C4-2B (cell line): ENCODE data around the gene ARHGEF5.
"Not testable (repeated sequence)": the region's sequence is repeated elsewhere in the genome, so short reads cannot be mapped to it uniquely, and the experiment has no call there.

Experiments
- H3K27ac ChIP-seq: fragments of 450-650 bp; 2 replicates; pipeline ENCODE4 v1.5.1; 2017
- ZFX ChIP-seq: fragments of 450-650 bp; IDR thresholded peaks from 2 replicates; pipeline ENCODE4 v1.6.1; 2017
- TF ChIP-seq, protein P1 (sequence below): fragments of 450-650 bp; conservative IDR thresholded peaks from 2 replicates; pipeline ENCODE4 v1.5.1; 2017; ENCODE audit warnings: mild to moderate bottlenecking

Gene ARHGEF5

DNA sequence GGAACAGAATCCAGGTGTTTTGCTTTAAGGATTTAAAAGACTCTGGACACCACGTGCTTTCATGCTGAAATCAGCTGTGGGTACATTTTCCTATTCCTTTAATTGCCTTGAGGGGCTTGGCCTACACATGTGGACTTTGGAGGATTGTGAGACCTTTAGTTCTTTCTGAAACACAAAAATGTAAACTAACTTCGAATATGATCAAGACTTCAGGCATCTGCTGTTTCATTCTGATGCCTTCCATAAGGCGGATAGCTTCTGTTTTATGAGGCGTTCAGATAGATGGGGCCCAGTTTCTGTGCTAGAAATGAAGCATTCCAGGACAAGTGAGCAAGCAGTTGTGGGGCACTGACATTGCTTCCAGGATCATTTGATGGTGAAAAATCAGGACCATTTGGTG, 49.7 kb downstream of the ARHGEF5 start:
- TF ChIP-seq, protein P1, sequence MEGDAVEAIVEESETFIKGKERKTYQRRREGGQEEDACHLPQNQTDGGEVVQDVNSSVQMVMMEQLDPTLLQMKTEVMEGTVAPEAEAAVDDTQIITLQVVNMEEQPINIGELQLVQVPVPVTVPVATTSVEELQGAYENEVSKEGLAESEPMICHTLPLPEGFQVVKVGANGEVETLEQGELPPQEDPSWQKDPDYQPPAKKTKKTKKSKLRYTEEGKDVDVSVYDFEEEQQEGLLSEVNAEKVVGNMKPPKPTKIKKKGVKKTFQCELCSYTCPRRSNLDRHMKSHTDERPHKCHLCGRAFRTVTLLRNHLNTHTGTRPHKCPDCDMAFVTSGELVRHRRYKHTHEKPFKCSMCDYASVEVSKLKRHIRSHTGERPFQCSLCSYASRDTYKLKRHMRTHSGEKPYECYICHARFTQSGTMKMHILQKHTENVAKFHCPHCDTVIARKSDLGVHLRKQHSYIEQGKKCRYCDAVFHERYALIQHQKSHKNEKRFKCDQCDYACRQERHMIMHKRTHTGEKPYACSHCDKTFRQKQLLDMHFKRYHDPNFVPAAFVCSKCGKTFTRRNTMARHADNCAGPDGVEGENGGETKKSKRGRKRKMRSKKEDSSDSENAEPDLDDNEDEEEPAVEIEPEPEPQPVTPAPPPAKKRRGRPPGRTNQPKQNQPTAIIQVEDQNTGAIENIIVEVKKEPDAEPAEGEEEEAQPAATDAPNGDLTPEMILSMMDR = no peak
- no peak for TF ChIP-seq ZFX
- no peak overlapping the region for H3K27ac ChIP-seq

DNA sequence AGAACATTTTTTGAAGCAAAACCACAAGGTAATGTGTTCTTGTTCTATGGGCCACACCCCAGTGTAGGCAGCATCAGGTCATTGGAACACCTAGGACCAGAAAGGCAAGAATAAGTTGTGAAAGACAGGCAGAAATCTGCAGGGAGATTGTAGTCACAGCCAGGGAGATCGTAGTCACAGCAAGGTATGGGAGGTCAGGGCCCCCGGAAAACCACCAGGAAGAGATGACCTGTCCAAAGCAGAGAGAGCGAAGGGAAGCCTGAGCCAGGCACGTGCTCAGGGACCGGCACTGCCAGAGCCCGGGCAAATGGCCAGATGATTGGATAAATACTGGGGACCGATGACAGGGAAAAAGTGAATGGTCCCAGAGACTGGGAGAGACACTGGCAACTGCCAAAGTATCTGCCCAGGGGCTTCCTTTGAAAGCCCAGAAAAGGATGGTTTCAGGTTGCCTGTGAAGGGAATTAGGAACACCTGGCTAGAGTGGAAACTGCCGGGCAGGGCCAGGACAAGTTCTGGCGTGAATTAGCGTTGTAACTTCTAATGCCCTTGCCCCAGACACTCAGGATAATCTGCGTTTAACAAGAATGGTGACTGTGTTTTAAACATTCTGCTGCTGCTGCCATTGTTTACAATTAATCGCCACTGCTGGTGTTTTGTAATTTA, 52.2 kb downstream of the ARHGEF5 start:
- TF ChIP-seq ZFX = no peak
- TF ChIP-seq, protein P1 = no peak
- H3K27ac ChIP-seq = no peak overlapping the region

DNA sequence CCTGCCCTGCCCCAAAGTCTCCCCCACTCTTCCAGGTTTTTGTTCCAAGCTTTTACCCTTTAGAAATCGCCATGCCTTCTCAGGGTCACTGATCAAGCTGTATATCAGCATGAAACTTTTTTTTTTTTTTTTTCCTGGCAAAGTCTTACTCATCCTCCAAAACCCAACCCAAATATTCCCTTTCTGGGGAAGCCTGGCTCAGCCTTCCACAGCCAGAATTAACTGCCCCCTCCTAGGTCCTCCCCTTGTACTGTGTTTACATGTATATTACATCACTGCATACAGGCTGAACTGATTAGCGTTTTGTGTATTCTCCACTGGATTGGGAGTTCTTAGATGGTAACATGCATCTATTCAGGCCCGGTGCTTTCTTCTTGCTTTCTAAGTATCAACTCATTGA, 52.9 kb downstream of the ARHGEF5 start:
- H3K27ac ChIP-seq = no peak overlapping the region
- no peak for TF ChIP-seq ZFX
- TF ChIP-seq, protein P1 = no peak

GRCh38 chr7:144410441-144410840, 55.2 kb downstream of the ARHGEF5 start:
- TF ChIP-seq, protein P1 = no peak
- no peak for TF ChIP-seq ZFX
- no peak overlapping the region for H3K27ac ChIP-seq

DNA sequence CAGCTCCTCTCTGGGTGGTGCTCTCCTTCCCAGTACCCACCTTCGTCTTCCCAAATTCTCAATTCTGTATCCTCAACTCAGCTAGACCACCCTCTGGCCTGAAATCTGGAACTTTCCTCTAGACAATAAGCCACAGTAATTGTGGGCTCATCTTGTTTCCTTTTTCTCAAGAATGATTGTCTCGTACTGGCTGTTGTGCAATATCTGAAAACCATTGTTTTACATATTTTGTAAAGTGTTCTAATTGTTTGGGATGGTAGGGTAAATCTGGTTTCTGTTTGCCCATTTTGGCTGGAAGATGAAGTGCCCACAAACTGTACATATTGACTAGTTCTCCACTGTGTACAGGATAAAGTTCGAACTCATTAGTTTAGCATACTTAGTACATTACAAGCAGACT, 59.6 kb downstream of the ARHGEF5 start:
- H3K27ac ChIP-seq = no peak overlapping the region
- no peak for TF ChIP-seq ZFX
- TF ChIP-seq, protein P1 = no peak

- no peak for TF ChIP-seq ZFX
- TF ChIP-seq, protein P1 = no peak
- H3K27ac ChIP-seq = no peak overlapping the region
These were observed 60.7 kb downstream of the ARHGEF5 start for GRCh38 chr7:144415858-144416257.

GRCh38 chr7:144416341-144416740, 61.1 kb downstream of the ARHGEF5 start:
- TF ChIP-seq, protein P1 = no peak
- TF ChIP-seq ZFX = no peak

DNA sequence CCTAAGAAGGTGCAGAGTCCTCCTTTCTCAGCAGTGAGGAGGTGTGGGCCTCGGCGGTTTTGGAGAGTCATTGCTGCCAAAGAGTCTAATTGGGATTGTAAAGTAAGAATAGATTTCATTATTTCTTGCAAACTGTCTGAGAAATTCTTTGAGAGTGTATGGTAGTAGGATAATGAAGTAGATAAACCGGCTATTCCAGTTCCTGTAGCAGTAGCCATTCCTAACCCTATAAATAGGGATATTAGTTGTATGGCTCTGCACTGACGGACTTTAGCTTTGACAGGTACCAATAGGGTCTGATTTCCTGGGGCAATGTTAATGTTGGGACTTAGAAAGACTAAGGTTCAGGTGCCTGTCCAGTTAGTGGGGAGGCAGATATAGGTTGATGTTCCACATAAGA, 63.7 kb downstream of the ARHGEF5 start:
- not testable (repeated sequence) for H3K27ac ChIP-seq

More at GRCh38 chr7:144416341-144416740, 61.1 kb downstream of the ARHGEF5 start:
- H3K27ac ChIP-seq = no peak overlapping the region

- H3K27ac ChIP-seq = not testable (repeated sequence)
These were observed 72.3 kb downstream of the ARHGEF5 start for GRCh38 chr7:144427539-144427938.
